Small intestine (tissue), 7 donors: ENCODE measurements around the gene MMD2. TPM values are rescaled to one million over a fixed set of nuclear protein-coding genes. Genes with fewer than 3 reads are reported as not detected.

Experiments
- DNase-seq, 2 donors: peaks; one replicate each; pipeline versions ENCODE4 v3.0.0 to v3.0.0-alpha.2; 2013
- FAIRE-seq: peaks from 2 replicates; lab custom pipeline; 2012; peaks lifted over from hg19 to GRCh38; lab: Jason Lieb, UNC
- H3K27ac ChIP-seq, 3 donors: one replicate each; pipeline ENCODE4 v1.5.1; 2013; ENCODE audit warnings: low read length in 2 of 3, mild to moderate bottlenecking in 2 of 3, control low read depth in 1 of 3, inconsistent platforms in 1 of 3, low read depth in 1 of 3, moderate library complexity in 1 of 3
- H3K27me3 ChIP-seq, 3 donors: one replicate each; pipeline ENCODE4 v1.6.1; 2013; ENCODE audit warnings: low read length in 3 of 3, inconsistent platforms in 1 of 3; ENCODE audit not compliant: control insufficient read depth in 3 of 3, insufficient read depth in 3 of 3
- H3K36me3 ChIP-seq, 3 donors: one replicate each; pipeline ENCODE4 v1.6.1; 2013; ENCODE audit warnings: low read length in 3 of 3, inconsistent platforms in 1 of 3, low read depth in 1 of 3, mild to moderate bottlenecking in 1 of 3, moderate library complexity in 1 of 3; ENCODE audit not compliant: control insufficient read depth in 3 of 3, insufficient read depth in 2 of 3
- H3K4me1 ChIP-seq, 3 donors: one replicate each; pipeline ENCODE4 v1.6.1; 2013; ENCODE audit warnings: low read length in 2 of 3, inconsistent platforms in 1 of 3, low read depth in 1 of 3, mild to moderate bottlenecking in 1 of 3, moderate library complexity in 1 of 3; ENCODE audit not compliant: control insufficient read depth in 3 of 3, insufficient read depth in 2 of 3
- H3K4me3 ChIP-seq, 3 donors: one replicate each; pipeline ENCODE4 v1.5.1; 2013; ENCODE audit warnings: low read length in 3 of 3, control low read depth in 1 of 3, inconsistent platforms in 1 of 3, low read depth in 1 of 3, mild to moderate bottlenecking in 1 of 3, moderate library complexity in 1 of 3
- H3K9me3 ChIP-seq, 2 donors: one replicate each; pipeline ENCODE4 v1.6.1; 2013; ENCODE audit warnings: low read depth in 1 of 2, low read length in 1 of 2; ENCODE audit not compliant: control insufficient read depth in 2 of 2, insufficient read depth in 1 of 2
- WGBS, 3 donors: extraction: QIAGEN DNeasy Blood & Tissue Kit; methylation state at CpG; one replicate each; pipeline ENCODE4 v1.1.7; 2013; 5-methylcytosine and 5-hydroxymethylcytosine counted together
- polyA plus RNA-seq, 4 donors: library from polyadenylated mRNA; stranded (reverse) in 3 of 4; unstranded in 1 of 4; fragments of 200-250 nt in 3 of 4; fragments of 120-200 nt in 1 of 4; gene quantifications; one replicate each; pipeline versions ENCODE4 v1.2.1 to v1.2.3, GENCODE V29; 2013
- donor health status: healthy with polysubstance abuse.
- donor health status: control.
- donor health status: control.
- donor health status: Bipolar disorder and iron deficiency.
- donor health status: healthy.

The MMD2 gene
- polyA plus RNA-seq, 4 donors, result 0.12 TPM; not detected in 3

- FAIRE-seq (no peak), DNase-seq (no peak)
- WGBS, 3 donors, result 80 to 89% (median 83%) methylated on average over 8 of the region's 8 CpGs
- Histone ChIP-seq H3K27me3 (peaks cover 0 to 2% (median 0%) of the 10 kb centered on the region in 3 donors), H3K36me3 (no peaks in the 10 kb centered on the region), H3K9me3 (no peaks in the 10 kb centered on the region), H3K27ac (no peak overlapping the region), H3K4me1 (no peaks in the 10 kb centered on the region), H3K4me3 (no peak overlapping the region)
Measured at GRCh38 chr7:4929005-4929404, 30.0 kb downstream of the MMD2 start.

GRCh38 chr7:4928445-4928844 lies 30.5 kb downstream of the MMD2 start:
- H3K27me3 ChIP-seq, result peaks cover 0 to 2% (median 0%) of the 10 kb centered on the region in 3 donors
- no peak for DNase-seq
- H3K9me3 ChIP-seq, result no peaks in the 10 kb centered on the region
- FAIRE-seq, result no peak
- H3K4me3 ChIP-seq, result no peak overlapping the region
- WGBS, 3 donors, result 73 to 89% (median 77%) methylated on average over 2 of the region's 2 CpGs
- H3K27ac ChIP-seq, result no peak overlapping the region
- H3K4me1 ChIP-seq, result no peaks in the 10 kb centered on the region
- no peaks in the 10 kb centered on the region for H3K36me3 ChIP-seq

GRCh38 chr7:4919969-4920766 lies 38.8 kb downstream of the MMD2 start:
- peaks cover 0 to 6% of the 10 kb centered on the region in 2 donors for H3K9me3 ChIP-seq
- peaks cover 0 to 2% (median 0%) of the 10 kb centered on the region in 3 donors for H3K27me3 ChIP-seq
- no peak overlapping the region for H3K4me3 ChIP-seq
- no peak for DNase-seq
- FAIRE-seq, result no peak
- no peak overlapping the region for H3K27ac ChIP-seq
- no peaks in the 10 kb centered on the region for H3K4me1 ChIP-seq
- 76 to 80% (median 79%) methylated on average over 19 of the region's 19 CpGs for WGBS, 3 donors
- H3K36me3 ChIP-seq, result no peaks in the 10 kb centered on the region

- DNase-seq, result no peak
- no peak overlapping the region for H3K27ac ChIP-seq
- WGBS, 3 donors, result 55 to 62% (median 60%) methylated on average over 6 to 8 of the region's 8 CpGs
- H3K27me3 ChIP-seq, result no peaks in the 10 kb centered on the region
- no peaks in the 10 kb centered on the region for H3K4me1 ChIP-seq
- peaks cover 0 to 5% of the 10 kb centered on the region in 2 donors for H3K9me3 ChIP-seq
- no peak for FAIRE-seq
- no peaks in the 10 kb centered on the region for H3K36me3 ChIP-seq
- H3K4me3 ChIP-seq, result no peak overlapping the region
Measured at GRCh38 chr7:4916113-4916512, 42.9 kb downstream of the MMD2 start.

- Histone ChIP-seq H3K9me3 (no peaks in the 10 kb centered on the region), H3K27me3 (peaks cover 0 to 2% (median 0%) of the 10 kb centered on the region in 3 donors), H3K4me3 (no peak overlapping the region), H3K36me3 (no peaks in the 10 kb centered on the region), H3K4me1 (no peaks in the 10 kb centered on the region), H3K27ac (no peak overlapping the region)
- DNase-seq, result no peak
- WGBS, 3 donors, result 78 to 87% (median 81%) methylated on average over 18 to 20 of the region's 20 CpGs
- no peak for FAIRE-seq
Measured at GRCh38 chr7:4911111-4911828, 47.7 kb downstream of the MMD2 start.

GRCh38 chr7:4906682-4907081 lies 52.3 kb downstream of the MMD2 start:
- Histone ChIP-seq H3K9me3 (no peaks in the 10 kb centered on the region), H3K27me3 (peaks cover 0 to 6% (median 3%) of the 10 kb centered on the region in 3 donors), H3K36me3 (no peaks in the 10 kb centered on the region), H3K4me1 (no peaks in the 10 kb centered on the region), H3K4me3 (no peak overlapping the region), H3K27ac (no peak overlapping the region)
- DNase-seq, result no peak
- WGBS, 3 donors, result 44 to 70% (median 50%) methylated on average over 1 of the region's 1 CpG
- no peak for FAIRE-seq

- no peak for FAIRE-seq
- H3K9me3 ChIP-seq, result no peaks in the 10 kb centered on the region
- H3K27me3 ChIP-seq, result peaks cover 0 to 6% (median 3%) of the 10 kb centered on the region in 3 donors
Measured at GRCh38 chr7:4905171-4905570, 53.8 kb downstream of the MMD2 start.

GRCh38 chr7:4904346-4904745 lies 54.6 kb downstream of the MMD2 start:
- H3K9me3 ChIP-seq, result no peaks in the 10 kb centered on the region
- peaks cover 0 to 6% (median 3%) of the 10 kb centered on the region in 3 donors for H3K27me3 ChIP-seq
- no peak overlapping the region for H3K27ac ChIP-seq
- no peaks in the 10 kb centered on the region for H3K4me1 ChIP-seq
- H3K36me3 ChIP-seq, result no peaks in the 10 kb centered on the region
- FAIRE-seq (no peak), DNase-seq (no peak)
- no peak overlapping the region for H3K4me3 ChIP-seq

More at GRCh38 chr7:4905171-4905570, 53.8 kb downstream of the MMD2 start:
- Histone ChIP-seq H3K36me3 (no peaks in the 10 kb centered on the region), H3K4me1 (no peaks in the 10 kb centered on the region), H3K27ac (no peak overlapping the region), H3K4me3 (no peak overlapping the region)
- DNase-seq, result no peak
- WGBS, 3 donors, result 63 to 85% (median 63%) methylated on average over 1 of the region's 1 CpG
